Measurements from ENCODE around the gene KRT1. TPM values are rescaled to one million over a fixed set of nuclear protein-coding genes. Genes with fewer than 3 reads are reported as not detected.

Gene KRT1
- total RNA-seq, 1 experiment from 2014 or later, result not detected

DNA sequence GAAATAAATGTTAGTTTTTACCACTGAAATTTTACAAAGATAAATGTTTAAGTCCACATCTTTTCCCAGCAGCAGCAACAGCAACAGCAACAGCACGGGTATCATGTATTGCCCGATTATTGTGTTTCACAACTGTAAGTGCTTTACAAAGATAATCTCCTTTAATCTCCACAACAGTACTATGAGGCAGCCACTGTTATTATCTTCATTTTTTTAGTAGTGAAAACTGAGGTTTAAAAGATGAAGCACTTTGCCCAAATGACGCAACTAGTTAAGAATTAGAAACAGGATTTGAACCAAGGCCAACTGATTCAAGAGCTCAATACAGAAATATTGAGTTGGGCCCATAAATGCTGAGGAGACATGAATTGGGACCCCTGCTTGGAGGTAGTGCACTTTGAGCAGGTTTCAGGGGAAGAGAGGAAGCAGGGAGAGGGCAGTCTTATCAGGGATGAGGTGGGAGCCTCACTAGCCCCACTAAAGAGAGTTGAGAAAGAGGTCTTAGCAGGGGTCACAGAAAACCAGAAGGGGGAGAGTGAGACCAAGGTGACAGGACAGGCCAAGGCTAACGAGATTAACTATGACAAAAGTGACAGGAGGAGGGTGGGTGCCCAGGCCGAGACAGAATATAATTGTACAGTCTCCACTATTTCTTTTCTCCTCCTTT is 43.5 kb downstream of the KRT1 start:
- no peak for DNase-seq (ENCODE audit: low read depth)

GRCh38 chr12:52636189-52636588 is 44.0 kb downstream of the KRT1 start:
- no peak for DNase-seq (ENCODE audit: low read depth)

- no peak for DNase-seq (ENCODE audit: low read depth)
Observed at GRCh38 chr12:52634266-52635056, 45.7 kb downstream of the KRT1 start.

- no peak for DNase-seq (ENCODE audit: low read depth)
Observed at GRCh38 chr12:52633383-52633782, 46.8 kb downstream of the KRT1 start.

- DNase-seq (ENCODE audit: low read depth), result no peak
Observed at GRCh38 chr12:52632656-52633055, 47.6 kb downstream of the KRT1 start.

DNA sequence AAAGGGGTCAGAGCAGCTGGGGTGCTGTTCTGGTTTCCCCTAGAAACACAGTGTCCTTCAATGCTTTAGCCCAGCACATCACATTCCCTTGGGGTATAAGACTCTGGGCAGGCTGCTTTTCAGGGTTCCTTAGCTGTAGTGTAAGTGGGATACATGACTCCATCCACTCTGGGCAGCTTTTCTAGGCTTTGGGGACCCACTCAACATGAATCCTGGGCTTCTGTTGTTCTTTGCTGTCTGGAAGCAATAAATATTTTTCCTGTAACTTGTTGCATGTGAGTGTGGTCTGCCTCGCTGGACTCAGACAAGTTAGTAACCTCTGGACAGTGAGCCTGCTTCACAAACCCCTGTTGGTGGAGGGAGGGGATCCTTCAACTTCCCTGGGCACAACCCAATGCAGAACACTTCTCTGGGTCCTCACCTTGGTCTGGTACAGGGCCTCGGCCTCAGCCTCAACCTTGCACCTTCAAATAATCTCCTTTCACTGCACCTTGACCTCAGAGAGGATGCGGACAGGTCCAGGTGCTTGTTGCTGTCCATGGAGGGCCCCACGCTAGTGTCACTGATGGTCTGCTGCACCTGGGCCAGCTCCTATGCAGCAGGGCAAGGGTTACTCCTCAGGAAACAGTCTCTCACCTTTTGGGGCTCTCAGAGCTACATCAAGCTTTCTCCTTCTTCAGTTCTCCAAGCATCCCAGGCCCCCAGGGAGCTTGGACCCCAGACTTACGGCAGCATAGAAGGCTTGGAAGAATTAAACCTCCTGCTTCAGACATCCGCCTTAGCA is 48.3 kb downstream of the KRT1 start:
- DNase-seq (ENCODE audit: low read depth), result no peak

DNA sequence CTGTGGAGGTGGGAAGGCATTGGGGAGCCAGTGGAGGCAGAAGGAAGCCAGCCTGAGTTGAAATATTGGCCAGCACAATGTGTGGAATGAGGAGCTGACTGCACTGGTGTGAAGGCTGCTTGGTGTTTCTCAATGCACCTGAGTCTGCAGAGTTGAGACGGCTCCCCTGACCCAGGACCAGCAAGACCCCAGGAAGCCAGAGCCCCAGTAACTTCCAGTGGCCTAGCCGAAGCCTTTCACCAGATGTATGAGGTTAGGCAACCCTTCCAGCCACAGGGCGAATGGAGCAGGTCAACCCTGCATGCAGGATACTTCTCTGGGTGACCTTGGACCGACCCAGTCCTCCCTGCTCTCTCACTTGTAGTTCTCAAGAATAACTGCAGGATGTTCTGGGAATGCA is 48.9 kb downstream of the KRT1 start:
- no peak for DNase-seq (ENCODE audit: low read depth)

GRCh38 chr12:52630599-52631200 is 49.5 kb downstream of the KRT1 start:
- DNase-seq (ENCODE audit: low read depth), result no peak

DNA sequence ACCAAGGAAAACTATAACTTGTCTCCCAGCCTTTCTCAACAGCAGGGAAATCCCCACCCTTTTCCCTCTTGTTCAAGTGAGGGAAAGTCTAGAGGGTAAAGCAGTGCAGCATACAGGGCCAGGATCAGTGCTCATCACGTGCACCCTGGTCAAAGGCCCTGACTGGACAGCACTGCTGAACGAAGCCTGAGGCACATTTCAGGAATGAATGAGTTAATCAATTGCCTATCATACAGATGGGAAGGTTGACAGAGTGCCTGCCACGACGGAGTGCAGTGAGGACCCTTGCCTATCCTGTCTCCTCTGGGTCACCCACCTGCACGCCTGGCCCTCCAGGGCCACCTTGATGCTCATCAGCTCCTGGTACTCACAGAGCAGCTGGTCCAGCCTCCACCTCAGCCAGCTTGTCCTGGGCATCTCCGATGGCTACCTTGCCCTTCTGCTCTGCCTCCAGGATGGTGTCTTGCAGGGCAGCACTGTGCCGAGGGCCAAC is 50.2 kb downstream of the KRT1 start:
- no peak for DNase-seq (ENCODE audit: low read depth)

DNA sequence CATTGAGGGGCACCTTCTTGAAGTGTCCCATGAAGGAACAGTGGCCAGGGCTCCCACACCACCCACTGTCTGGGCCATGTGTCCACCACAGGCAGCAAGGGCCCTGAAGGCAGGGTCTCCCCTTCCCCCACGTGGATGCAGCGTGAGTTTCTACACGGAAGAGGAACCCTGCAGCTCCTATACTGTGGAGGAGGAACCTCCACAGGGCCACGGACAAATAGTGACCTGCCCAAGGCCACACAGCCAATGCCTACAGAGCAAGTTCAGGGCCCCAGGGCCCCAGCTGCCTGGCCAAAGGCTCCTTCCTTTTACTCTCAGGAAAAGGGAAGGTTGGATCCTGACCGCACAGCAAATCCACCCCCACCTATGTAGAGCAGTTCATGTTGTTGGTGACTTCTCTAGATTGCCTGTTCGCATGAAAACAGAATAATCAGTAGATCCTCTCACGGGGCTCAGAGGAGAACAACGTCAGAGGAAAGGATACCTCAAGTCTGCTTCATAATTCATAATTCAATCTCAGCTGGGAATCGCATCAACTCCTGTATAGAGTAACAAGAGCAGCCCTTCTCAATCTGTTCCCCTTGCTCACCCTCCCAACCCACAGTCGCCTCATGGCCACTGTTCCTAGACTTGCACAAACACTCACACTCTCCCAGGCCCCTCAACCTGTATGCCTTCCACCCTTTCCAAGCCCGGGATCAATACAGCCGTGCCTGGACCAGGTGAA is 50.8 kb downstream of the KRT1 start:
- no peak for DNase-seq (ENCODE audit: low read depth)

DNA sequence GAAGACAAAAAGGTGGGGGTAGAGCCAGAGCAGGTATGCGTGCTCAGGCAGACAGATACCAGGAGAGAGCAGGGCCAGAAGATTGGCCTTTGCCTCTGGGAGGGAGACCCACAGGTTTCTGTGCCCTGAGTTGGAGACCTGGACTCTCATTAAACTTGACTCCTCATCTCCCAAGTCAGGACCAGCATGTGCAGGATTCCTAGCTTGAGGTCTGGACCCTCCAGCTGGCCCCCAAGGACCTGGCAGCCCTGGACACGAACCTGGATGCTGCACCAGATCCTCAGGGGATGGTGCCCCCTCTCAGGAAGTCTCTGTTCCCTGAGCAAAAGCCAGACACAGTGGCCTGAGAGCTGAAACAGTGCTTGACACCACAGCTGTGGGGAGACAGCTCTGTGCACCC is 51.4 kb downstream of the KRT1 start:
- no peak for DNase-seq (ENCODE audit: low read depth)

DNA sequence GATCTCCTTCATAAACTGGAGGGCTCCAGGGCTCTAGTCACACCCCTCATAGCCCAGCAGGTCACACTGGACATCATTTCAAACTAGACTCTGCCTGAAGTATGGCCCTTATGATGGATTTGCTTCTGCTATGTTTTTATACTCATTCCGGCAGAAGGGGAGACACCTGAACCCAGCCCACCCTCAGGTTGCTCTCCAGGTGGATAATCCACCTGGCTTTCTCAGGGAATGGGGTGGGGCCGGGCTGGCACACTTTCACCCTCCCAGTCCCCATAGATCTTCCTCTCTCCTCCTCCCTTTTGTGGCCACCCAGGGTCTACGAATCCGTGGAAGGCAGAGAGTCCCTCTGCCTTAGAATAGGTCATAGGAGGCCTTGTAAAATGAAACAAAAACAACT is 52.1 kb downstream of the KRT1 start:
- no peak for DNase-seq (ENCODE audit: low read depth)

DNA sequence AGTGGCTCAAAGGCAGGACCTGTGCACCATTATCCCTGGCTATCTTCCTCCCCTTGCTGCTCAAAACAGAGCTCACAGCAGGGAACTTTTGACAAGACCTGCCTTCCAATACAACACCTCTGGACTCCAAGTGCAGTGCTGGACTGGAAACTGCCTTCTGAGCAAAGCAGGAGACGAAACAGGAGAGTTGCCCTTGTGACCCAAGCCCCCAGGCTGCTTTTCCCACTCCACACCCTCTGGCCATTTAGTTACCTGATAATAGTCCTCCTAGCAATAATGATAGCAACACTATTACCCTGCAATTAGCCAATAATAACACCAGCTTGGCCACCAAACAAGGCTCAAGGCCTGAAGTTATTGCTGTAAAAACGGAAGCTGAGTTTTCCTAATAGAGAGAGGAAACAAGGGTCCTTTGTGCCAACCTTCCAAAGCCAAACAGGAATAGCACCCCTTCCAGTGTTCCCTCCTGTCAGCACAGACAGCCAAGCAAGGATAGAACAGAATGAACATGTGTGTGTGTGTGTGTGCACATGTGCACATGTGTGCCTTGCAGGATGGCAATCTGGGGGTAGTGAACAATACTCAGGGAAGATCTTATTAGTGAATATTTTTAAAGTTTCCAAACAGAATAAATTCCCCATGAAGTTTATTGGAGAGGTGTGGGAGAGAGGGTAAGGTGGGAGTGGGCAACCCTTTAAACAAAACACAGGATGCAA is 52.7 kb downstream of the KRT1 start:
- no peak for DNase-seq (ENCODE audit: low read depth)

Other genes with a start within 250 kb of the KRT1 start
- not detected in 2 replicates for gene KRT75, start 246.0 kb downstream of the KRT1 start, total RNA-seq (2014; rRNA removed)
- not detected in 2 replicates for gene KRT6B, start 228.3 kb downstream of the KRT1 start, total RNA-seq (2014; rRNA removed)
- gene KRT6C, start 206.6 kb downstream of the KRT1 start, total RNA-seq (2014; rRNA removed), result not detected in 2 replicates
- gene KRT6A, start 187.2 kb downstream of the KRT1 start, total RNA-seq (2014; rRNA removed), result not detected in 2 replicates
- gene KRT5, start 160.0 kb downstream of the KRT1 start, total RNA-seq (2014; rRNA removed), result not detected in 2 replicates
- not detected in 2 replicates for gene KRT71, start 127.3 kb downstream of the KRT1 start, total RNA-seq (2014; rRNA removed)
- gene KRT74, start 106.6 kb downstream of the KRT1 start, total RNA-seq (2014; rRNA removed), result not detected in 2 replicates
- not detected in 2 replicates for gene KRT72, start 78.9 kb downstream of the KRT1 start, total RNA-seq (2014; rRNA removed)
- not detected in 2 replicates for gene KRT73, start 61.8 kb downstream of the KRT1 start, total RNA-seq (2014; rRNA removed)
- not detected in 2 replicates for gene KRT2, start 28.2 kb downstream of the KRT1 start, total RNA-seq (2014; rRNA removed)
- not detected in 2 replicates for gene KRT77, start 23.1 kb upstream of the KRT1 start, total RNA-seq (2014; rRNA removed)
- not detected in 2 replicates for gene KRT76, start 96.9 kb upstream of the KRT1 start, total RNA-seq (2014; rRNA removed)
- not detected in 2 replicates for gene KRT3, start 115.7 kb upstream of the KRT1 start, total RNA-seq (2014; rRNA removed)
- gene KRT4, start 133.7 kb upstream of the KRT1 start, total RNA-seq (2014; rRNA removed), result not detected in 2 replicates
- gene KRT79, start 153.9 kb upstream of the KRT1 start, total RNA-seq (2014; rRNA removed), result not detected in 2 replicates
- not detected in 2 replicates for gene KRT78, start 168.6 kb upstream of the KRT1 start, total RNA-seq (2014; rRNA removed)
- gene KRT8, start 224.7 kb upstream of the KRT1 start, total RNA-seq (2014; rRNA removed), result 0.83 TPM in 1 of 2 replicates, not detected in the other

All from LHCN-M2 (cell line).